UCSD-AML1 (cell line): ENCODE data around the gene GDAP1L1.
"Not testable (repeated sequence)": the region's sequence is repeated elsewhere in the genome, so short reads cannot be mapped to it uniquely, and the experiment has no call there.

Source experiments
- DNase-seq: peaks from one replicate; lab custom pipeline; 2025; ENCODE audit not compliant: unreplicated experiment; lab: John Stamatoyannopoulos, UW

Gene GDAP1L1

GRCh38 chr20:44219170-44219730 is 27.9 kb upstream of the GDAP1L1 start:
- no peak for DNase-seq

- no peak for DNase-seq
Observed at GRCh38 chr20:44219791-44220190, 27.3 kb upstream of the GDAP1L1 start.

GRCh38 chr20:44221368-44221954 is 25.6 kb upstream of the GDAP1L1 start:
- no peak for DNase-seq

DNA sequence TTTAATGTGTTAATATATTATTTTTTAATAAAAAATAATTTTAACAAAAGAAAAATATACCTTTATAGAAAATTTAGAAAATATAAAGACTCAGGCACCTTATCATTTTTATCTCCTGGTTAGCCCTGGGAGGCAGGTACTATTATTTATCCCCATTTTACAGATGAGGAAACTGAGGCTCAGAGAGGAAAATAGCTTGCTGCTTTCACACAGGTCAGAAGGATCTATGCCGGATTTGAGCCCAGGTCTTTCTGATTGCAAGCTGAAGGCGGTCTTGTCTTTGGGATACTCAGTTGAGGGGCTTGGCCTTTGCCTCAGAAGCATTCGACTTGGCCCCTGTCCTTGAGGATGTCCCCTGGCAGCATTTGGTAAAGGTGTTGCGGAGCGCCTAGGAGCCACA is 25.1 kb upstream of the GDAP1L1 start:
- DNase-seq, result no peak

- DNase-seq, result no peak
Observed at GRCh38 chr20:44222633-44223368, 24.3 kb upstream of the GDAP1L1 start.

DNA sequence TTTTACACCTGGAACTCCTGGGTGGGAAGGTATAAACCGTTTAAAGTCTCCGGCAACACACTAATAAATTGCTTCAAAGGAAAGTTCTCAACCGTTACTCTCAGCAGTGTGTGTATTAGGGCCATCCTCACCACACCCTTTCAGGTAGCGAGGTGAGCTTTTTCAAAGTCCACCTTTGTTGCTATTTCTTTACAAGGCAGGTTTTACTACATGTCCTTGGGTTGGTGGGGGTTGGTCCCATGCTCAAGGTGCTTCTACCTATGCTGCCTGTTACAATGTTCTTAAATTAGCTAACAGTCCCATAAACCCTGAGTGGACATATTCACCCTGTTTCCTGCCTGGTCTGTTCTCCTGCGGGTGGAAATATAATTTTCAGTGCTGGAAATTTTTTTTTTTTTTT is 23.4 kb upstream of the GDAP1L1 start:
- no peak for DNase-seq

GRCh38 chr20:44224637-44225036 is 22.5 kb upstream of the GDAP1L1 start:
- DNase-seq, result no peak

GRCh38 chr20:44228465-44229258 is 18.4 kb upstream of the GDAP1L1 start:
- no peak for DNase-seq

DNA sequence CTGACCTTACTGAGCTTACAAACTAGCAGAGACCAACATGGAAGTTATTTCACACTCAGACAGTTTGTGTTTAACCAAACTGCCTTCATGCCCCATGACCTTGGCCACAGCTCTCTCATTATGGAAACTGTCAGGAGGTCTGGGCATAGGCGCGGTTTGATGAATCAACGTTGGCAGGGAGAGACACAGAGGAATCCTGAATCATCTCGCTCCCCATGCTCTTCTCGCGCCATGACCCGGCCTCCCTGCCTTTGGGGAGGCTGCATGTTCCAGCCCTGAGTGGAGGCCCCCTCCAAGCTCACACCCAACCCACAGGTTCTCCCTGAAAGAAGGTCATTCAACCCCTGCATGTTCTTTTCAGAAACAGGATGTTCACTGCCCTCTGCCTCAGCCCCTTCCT is 15.9 kb upstream of the GDAP1L1 start:
- no peak for DNase-seq

DNA sequence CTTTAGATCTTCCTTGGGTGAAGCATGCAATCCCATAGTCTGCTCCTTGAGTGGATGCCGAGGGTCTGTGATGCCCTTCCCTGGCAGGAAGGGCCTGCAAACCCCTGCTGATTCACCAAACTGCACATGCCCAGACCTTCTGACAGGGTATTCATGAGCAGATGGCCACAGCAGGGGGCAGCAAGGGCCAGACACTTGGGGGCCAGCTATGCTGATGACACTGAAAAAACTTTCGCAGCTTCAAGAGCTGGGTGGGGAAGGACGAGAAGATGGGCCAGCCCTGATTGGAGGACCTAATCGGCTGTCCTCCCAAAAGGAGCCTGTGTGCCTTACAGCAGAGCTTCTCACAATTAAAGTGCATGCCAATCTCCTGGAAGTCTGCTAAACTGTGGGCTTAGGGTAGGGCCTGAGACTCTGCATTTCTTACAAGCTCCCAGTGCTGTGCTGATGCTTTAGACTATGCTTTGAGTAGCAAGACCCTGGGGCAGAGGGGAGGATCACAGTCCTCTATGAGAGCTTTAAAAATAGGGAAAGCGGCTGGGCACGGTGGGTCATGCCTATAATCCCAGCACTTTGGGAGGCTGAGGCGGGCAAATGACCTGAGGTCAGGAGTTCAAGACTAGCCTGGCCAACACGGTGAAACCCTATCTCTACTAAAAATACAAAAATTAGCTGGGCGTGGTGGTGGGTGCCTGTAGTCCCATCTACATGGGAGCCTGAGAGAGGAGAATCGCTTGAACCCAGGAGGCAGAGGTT is 15.2 kb upstream of the GDAP1L1 start:
- no peak for DNase-seq

GRCh38 chr20:44232469-44232856 is 14.6 kb upstream of the GDAP1L1 start:
- not testable (repeated sequence) for DNase-seq

- DNase-seq, result no peak
Observed at GRCh38 chr20:44233436-44234016, 13.6 kb upstream of the GDAP1L1 start.

- DNase-seq, result no peak
Observed at GRCh38 chr20:44234566-44235317, 12.4 kb upstream of the GDAP1L1 start.

DNA sequence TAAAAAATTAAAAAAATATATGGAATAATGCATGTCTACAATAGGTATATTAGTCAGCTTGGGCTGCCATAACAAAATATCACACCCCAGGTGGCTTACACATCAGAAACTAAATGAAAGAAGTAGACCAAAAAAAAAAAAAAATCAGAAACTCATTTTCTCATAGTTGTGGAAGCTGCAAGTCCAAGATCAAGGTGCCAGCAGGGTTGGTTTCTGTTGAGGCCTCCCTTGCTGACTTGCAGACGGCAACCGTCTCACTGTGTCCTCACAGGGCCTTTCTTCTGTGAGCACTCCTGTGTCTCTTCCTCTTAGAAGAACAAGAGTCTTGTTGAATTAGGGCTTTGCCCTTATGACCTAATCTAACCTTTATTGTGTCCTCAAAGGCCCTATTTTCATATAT is 11.4 kb upstream of the GDAP1L1 start:
- no peak for DNase-seq

- not testable (repeated sequence) for DNase-seq
Observed at GRCh38 chr20:44236840-44237239, 10.3 kb upstream of the GDAP1L1 start.

DNA sequence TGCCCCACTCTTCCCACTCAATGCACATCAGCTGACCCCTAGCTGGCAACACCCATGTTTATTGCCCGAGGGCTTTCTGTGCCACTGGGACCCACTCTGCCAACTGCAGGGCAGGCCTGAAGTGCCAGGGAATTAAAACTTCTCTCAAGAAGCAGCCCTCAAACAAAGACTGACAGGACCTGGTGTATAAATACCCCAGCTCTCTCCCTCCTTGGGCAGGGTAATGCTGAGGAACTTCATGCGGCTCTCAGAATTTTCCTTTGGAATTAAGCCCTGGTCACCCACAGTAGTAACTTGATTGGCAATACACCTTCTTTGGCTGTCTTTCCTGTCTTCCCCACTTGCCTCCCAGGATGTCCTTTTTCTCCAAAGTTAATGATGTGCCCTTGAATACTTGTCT is 5.3 kb upstream of the GDAP1L1 start:
- DNase-seq, result no peak

DNA sequence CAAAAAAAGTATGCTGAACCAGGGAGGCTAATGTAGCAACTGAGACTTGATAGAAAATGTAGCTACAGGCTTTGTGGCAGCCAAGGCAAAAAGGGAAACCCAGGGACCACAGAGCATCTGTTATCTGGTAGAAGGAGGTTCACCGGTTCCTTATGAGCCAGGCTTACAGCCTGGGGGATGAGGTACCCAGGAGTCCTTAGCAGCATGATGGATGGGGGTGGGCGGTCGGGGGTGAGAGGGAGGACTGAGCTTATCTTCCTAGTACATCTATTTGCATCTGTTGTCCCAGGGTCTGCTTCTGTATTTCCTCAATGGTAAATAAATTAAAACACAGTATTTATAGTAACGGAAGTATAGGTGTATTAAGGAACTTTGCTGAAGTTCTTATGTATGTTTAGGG is 1.1 kb upstream of the GDAP1L1 start:
- no peak for DNase-seq

DNA sequence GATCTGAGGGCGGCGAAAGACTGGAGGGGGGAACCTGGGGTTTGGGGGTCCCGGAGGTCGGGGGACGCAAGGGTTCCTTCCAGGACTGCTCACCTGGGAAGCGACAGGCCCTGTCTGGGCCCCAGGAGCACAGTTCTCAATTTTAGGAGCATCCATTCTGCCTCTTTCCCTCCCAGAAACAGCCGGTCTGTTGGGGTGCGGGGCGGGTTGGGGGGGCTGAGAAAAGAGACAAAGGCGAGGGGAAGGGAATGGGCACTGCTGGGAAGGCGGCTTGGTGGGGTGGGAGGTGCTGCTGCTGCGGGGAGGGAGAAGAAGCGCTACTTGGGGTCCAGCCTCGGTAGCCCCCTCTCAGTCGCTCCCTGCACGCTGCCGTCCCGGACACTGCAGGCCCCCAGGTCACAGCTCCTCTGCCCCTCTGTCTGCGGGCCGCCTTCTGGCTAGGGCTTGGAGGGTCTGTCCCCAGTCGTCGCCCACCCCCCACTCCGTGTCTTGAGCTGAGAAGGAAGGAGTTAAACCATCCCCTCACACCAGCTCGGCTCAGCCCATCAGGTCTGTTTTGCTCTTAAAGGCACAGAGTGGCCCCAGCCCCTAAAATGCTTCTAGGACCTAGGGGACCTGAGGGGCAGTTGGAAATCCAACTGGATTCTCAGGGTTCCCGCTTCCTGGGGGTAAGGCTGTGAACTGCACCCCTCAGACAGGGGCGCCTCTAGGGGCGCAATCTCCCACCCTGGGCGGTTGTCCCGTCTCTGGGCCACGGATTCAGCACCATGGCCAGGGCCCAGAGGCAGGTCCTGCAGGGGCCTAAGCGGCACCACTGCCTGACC is 690 bp downstream of the GDAP1L1 start:
- DNase-seq, result peak; percentile 60

GRCh38 chr20:44248410-44248759 is 1.3 kb downstream of the GDAP1L1 start:
- no peak for DNase-seq
